Parathyroid adenoma (tissue), 2 donors: ENCODE data around the gene KIF19.

Source experiments
- H2AFZ ChIP-seq: fragments of 300-600 bp; sonication (generic); one replicate; pipeline ENCODE4 v1.7.0; 2017; ENCODE audit warnings: antibody characterized with exemption, mild to moderate bottlenecking
- H3K27ac ChIP-seq: fragments of 300-600 bp; sonication (generic); one replicate; pipeline ENCODE4 v1.7.0; 2017
- H3K27me3 ChIP-seq: fragments of 300-600 bp; sonication (generic); one replicate; pipeline ENCODE4 v1.7.0; 2017; ENCODE audit warnings: low read length; ENCODE audit not compliant: control insufficient read depth, insufficient read depth
- H3K36me3 ChIP-seq: fragments of 300-600 bp; sonication (generic); one replicate; pipeline ENCODE4 v1.7.0; 2017; ENCODE audit warnings: low read length; ENCODE audit not compliant: control insufficient read depth, insufficient read depth
- H3K4me1 ChIP-seq: fragments of 300-600 bp; sonication (generic); one replicate; pipeline ENCODE4 v1.7.0; 2017; ENCODE audit warnings: control low read depth
- H3K4me2 ChIP-seq: fragments of 300-600 bp; sonication (generic); one replicate; pipeline ENCODE4 v1.7.0; 2017; ENCODE audit warnings: low read length
- H3K4me3 ChIP-seq: fragments of 300-600 bp; sonication (generic); one replicate; pipeline ENCODE4 v1.7.0; 2017; ENCODE audit warnings: low read depth, low read length
- H3K79me2 ChIP-seq: fragments of 300-600 bp; sonication (generic); one replicate; pipeline ENCODE4 v1.7.0; 2017; ENCODE audit warnings: control low read depth
- H3K9ac ChIP-seq: fragments of 300-600 bp; sonication (generic); one replicate; pipeline ENCODE4 v1.7.0; 2017; ENCODE audit warnings: mild to moderate bottlenecking
- H3K9me3 ChIP-seq: fragments of 300-600 bp; sonication (generic); one replicate; pipeline ENCODE4 v1.7.0; 2017; ENCODE audit warnings: low read length; ENCODE audit not compliant: control insufficient read depth
- TF ChIP-seq, protein P1 (sequence below): fragments of 300-600 bp; sonication (generic); IDR thresholded peaks from one replicate; pipeline ENCODE4 v1.7.0; 2017; ENCODE audit warnings: antibody characterized with exemption, mild to moderate bottlenecking
- donor health status: primary hyperparathyroidism.

The KIF19 gene

DNA sequence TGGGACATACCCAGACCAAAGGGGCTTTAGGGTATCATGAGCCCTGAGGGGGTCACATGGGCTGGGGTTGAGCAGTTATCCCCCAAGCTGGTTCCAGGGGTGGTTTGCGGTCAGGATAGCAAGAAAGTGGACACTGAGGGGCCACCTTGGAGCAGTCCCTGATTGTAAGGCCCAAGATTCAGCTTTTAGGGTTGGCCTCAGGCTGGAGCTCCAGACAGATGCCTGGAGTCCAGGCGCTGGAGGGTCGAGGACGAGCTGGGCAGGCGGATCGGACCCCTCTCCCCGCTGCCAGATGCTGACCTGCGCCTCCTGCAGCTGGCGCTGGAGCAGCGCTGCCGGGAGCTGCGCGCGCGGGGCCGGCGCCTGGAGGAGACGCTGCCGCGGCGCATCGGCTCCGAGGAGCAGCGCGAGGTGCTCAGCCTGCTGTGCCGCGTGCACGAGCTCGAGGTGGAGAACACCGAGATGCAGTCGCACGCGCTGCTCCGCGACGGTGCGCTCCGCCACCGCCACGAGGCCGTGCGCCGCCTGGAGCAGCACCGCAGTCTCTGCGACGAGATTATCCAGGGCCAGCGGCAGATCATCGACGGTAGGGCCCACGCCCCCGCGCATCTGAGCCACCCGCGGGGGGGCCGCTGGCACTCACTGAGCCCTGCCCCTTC is 25.7 kb downstream of the KIF19 start:
- Histone ChIP-seq H3K9me3 (no peaks in the 10 kb centered on the region), H3K27me3 (no peaks in the 10 kb centered on the region), H3K4me2 (no peak overlapping the region), H3K36me3 (no peaks in the 10 kb centered on the region), H3K4me1 (no peaks in the 10 kb centered on the region), H3K27ac (no peak overlapping the region), H3K4me3 (no peak overlapping the region), H3K9ac (no peak overlapping the region), H2AFZ (no peak overlapping the region), H3K79me2 (no peaks in the 10 kb centered on the region)
- TF ChIP-seq, protein P1, sequence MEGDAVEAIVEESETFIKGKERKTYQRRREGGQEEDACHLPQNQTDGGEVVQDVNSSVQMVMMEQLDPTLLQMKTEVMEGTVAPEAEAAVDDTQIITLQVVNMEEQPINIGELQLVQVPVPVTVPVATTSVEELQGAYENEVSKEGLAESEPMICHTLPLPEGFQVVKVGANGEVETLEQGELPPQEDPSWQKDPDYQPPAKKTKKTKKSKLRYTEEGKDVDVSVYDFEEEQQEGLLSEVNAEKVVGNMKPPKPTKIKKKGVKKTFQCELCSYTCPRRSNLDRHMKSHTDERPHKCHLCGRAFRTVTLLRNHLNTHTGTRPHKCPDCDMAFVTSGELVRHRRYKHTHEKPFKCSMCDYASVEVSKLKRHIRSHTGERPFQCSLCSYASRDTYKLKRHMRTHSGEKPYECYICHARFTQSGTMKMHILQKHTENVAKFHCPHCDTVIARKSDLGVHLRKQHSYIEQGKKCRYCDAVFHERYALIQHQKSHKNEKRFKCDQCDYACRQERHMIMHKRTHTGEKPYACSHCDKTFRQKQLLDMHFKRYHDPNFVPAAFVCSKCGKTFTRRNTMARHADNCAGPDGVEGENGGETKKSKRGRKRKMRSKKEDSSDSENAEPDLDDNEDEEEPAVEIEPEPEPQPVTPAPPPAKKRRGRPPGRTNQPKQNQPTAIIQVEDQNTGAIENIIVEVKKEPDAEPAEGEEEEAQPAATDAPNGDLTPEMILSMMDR = no peak

DNA sequence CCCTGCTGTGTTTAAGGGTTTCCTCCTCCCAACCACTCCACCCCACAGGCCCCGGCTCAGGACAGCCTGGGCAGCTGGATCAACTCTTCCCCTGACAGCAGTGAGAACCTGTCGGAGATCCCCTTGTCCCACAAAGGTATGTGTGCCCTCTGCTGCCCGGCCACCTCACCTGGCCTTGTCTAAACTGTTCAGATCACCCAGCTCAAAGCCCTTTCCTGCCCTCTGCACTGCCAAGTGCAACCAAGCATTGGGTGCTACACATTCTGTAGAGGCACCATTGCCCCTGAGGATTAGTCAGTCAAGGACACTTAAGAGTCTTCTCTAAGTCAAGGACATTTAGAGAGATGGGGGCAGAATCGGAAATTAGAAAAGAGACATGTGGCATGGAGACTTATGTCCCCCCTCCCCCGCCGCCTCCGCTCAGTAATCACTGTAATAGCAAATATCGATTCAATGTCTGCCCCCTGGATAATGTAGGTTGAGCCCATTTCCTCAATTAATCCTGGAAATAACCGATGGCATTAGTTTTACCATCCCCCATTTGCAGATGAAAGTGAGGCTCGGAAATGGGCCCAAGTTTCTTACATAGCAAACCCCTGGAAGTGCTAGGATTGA is 27.5 kb downstream of the KIF19 start:
- Histone ChIP-seq H3K9ac (no peak overlapping the region), H3K4me3 (no peak overlapping the region), H3K4me1 (no peaks in the 10 kb centered on the region), H3K27ac (no peak overlapping the region), H3K27me3 (no peaks in the 10 kb centered on the region), H3K9me3 (no peaks in the 10 kb centered on the region), H3K4me2 (no peak overlapping the region), H2AFZ (no peak overlapping the region), H3K79me2 (no peaks in the 10 kb centered on the region), H3K36me3 (no peaks in the 10 kb centered on the region)
- TF ChIP-seq, protein P1 = no peak

DNA sequence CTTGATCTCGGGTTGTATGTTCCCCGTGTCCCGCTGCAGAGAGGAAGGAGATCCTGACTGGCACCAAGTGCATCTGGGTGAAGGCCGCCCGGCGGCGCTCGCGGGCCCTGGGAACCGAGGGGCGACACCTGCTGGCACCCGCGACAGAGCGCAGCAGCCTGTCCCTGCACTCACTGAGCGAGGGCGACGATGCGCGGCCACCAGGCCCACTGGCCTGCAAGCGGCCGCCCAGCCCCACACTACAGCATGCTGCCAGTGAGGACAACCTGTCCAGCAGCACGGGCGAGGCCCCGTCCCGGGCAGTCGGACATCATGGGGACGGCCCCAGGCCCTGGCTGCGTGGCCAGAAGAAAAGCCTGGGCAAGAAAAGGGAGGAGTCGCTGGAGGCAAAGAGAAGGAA is 28.1 kb downstream of the KIF19 start:
- Histone ChIP-seq H3K4me3 (no peak overlapping the region), H3K27ac (no peak overlapping the region), H3K27me3 (no peaks in the 10 kb centered on the region), H3K4me1 (no peaks in the 10 kb centered on the region), H3K4me2 (no peak overlapping the region), H3K9ac (no peak overlapping the region), H2AFZ (no peak overlapping the region), H3K79me2 (no peaks in the 10 kb centered on the region), H3K9me3 (no peaks in the 10 kb centered on the region), H3K36me3 (no peaks in the 10 kb centered on the region)
- TF ChIP-seq, protein P1 = peak; percentile 27

DNA sequence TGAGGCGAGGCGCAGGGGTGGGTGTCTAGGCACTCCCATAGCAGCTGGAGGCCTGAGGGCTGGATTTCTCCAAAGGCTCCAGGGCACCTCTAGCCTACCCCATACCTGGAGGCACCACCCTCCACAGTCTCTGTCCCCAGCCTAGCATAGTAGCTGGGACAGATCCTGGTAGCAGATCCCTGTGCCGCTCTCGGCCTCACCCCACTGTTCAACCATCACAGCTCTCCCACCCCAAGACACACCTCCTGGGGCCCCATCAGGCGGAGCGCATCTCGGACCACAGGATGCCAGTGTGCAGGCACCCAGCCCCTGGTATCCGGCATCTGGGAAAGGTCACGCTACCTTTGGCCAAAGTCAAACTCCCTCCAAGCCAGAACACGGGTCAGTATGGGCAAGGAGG is 28.5 kb downstream of the KIF19 start:
- no peaks in the 10 kb centered on the region for H3K27me3 ChIP-seq
- no peak overlapping the region for H3K27ac ChIP-seq

More for the DNA sequence above, 28.5 kb downstream of the KIF19 start:
- Histone ChIP-seq H3K4me1 (no peaks in the 10 kb centered on the region), H3K36me3 (no peaks in the 10 kb centered on the region), H3K79me2 (no peaks in the 10 kb centered on the region), H3K4me3 (no peak overlapping the region), H2AFZ (no peak overlapping the region), H3K9me3 (no peaks in the 10 kb centered on the region), H3K4me2 (no peak overlapping the region), H3K9ac (no peak overlapping the region)
- TF ChIP-seq, protein P1 = no peak
